ENCODE measurements around the gene LTBR. TPM values are rescaled to one million over a fixed set of nuclear protein-coding genes. Genes with fewer than 3 reads are reported as not detected.
"Not testable (repeated sequence)": the region's sequence is repeated elsewhere in the genome, so short reads cannot be mapped to it uniquely, and the experiment has no call there.

The LTBR gene
- total RNA-seq, 3 donors from 2014 or later (not counting 1 experiment from before 2014, with no cell fraction given) = 3.7 to 5.8 (median 4.4) TPM

GRCh38 chr12:6426882-6427671 lies 43.1 kb downstream of the LTBR start:
- peaks cover 40% of the 10 kb centered on the region for H3K4me1 ChIP-seq (ENCODE audit: control insufficient read depth, insufficient read depth, low read length)
- Mint-ChIP-seq H3K4me1 (peaks cover 14 to 40% of the 10 kb centered on the region in 2 donors), H3K27ac (peak overlapping the region; percentile 70 to 90)

GRCh38 chr12:6427796-6428195 lies 43.8 kb downstream of the LTBR start:
- H3K4me3 Mint-ChIP-seq; ATAC-seq; H3K36me3 ChIP-seq (ENCODE audit: control insufficient read depth, insufficient read depth, low read length); H3K9me3 Mint-ChIP-seq; H3K9me3 ChIP-seq (ENCODE audit: control insufficient read depth, insufficient read depth, low read length); H3K27me3 Mint-ChIP-seq (ENCODE audit: low read depth in 2 of 2); H3K4me3 ChIP-seq (ENCODE audit: low read length); intact Hi-C loops (cut with micrococcal nuclease); H3K27ac Mint-ChIP-seq; DNase-seq; H3K36me3 Mint-ChIP-seq; H3K27me3 ChIP-seq (ENCODE audit: control insufficient read depth, insufficient read depth, low read length): not testable (repeated sequence)
- Histone ChIP-seq H3K27ac (ENCODE audit: low read length) (peak overlapping the region; percentile 76), H3K4me1 (ENCODE audit: control insufficient read depth, insufficient read depth, low read length) (peaks cover 40% of the 10 kb centered on the region)
- H3K4me1 Mint-ChIP-seq = peaks cover 14 to 43% of the 10 kb centered on the region in 2 donors
- 86% methylated on average over 10 of the region's 10 CpGs for WGBS (ENCODE audit: insufficient coverage)

More at GRCh38 chr12:6426882-6427671, 43.1 kb downstream of the LTBR start:
- DNase-seq (peak; percentile 51 to 92), ATAC-seq (peak; percentile 51 to 72 (median 59))
- Histone ChIP-seq H3K9me3 (ENCODE audit: control insufficient read depth, insufficient read depth, low read length) (no peaks in the 10 kb centered on the region), H3K4me3 (ENCODE audit: low read length) (no peak overlapping the region), H3K27me3 (ENCODE audit: control insufficient read depth, insufficient read depth, low read length) (no peaks in the 10 kb centered on the region), H3K27ac (ENCODE audit: low read length) (peak overlapping the region; percentile 76), H3K36me3 (ENCODE audit: control insufficient read depth, insufficient read depth, low read length) (no peaks in the 10 kb centered on the region)
- TF ChIP-seq CTCF (IDR thresholded peaks at IDR 0.05) = no peak
- WGBS (ENCODE audit: insufficient coverage) = 31% methylated on average over 12 of the region's 14 CpGs
- Mint-ChIP-seq H3K9me3 (no peaks in the 10 kb centered on the region), H3K36me3 (no peaks in the 10 kb centered on the region), H3K27me3 (ENCODE audit: low read depth in 2 of 2) (no peaks in the 10 kb centered on the region), H3K4me3 (peak overlapping the region; percentile 13)
- intact Hi-C loops (cut with micrococcal nuclease) = no loop called here

- no peaks in the 10 kb centered on the region for H3K36me3 ChIP-seq (ENCODE audit: control insufficient read depth, insufficient read depth, low read length)
- Mint-ChIP-seq H3K27ac (no peak overlapping the region), H3K27me3 (ENCODE audit: low read depth in 2 of 2) (no peaks in the 10 kb centered on the region), H3K4me3 (no peak overlapping the region), H3K36me3 (no peaks in the 10 kb centered on the region), H3K9me3 (no peaks in the 10 kb centered on the region), H3K4me1 (peaks cover 14 to 45% of the 10 kb centered on the region in 2 donors)
- no peaks in the 10 kb centered on the region for H3K27me3 ChIP-seq (ENCODE audit: control insufficient read depth, insufficient read depth, low read length)
- TF ChIP-seq CTCF (IDR thresholded peaks at IDR 0.05) = no peak
- no peaks in the 10 kb centered on the region for H3K9me3 ChIP-seq (ENCODE audit: control insufficient read depth, insufficient read depth, low read length)
- no peak overlapping the region for H3K27ac ChIP-seq (ENCODE audit: low read length)
- intact Hi-C loops (cut with micrococcal nuclease) = no loop called here
- DNase-seq (no peak), ATAC-seq (no peak)
- peaks cover 40% of the 10 kb centered on the region for H3K4me1 ChIP-seq (ENCODE audit: control insufficient read depth, insufficient read depth, low read length)
- 75% methylated on average over 3 of the region's 3 CpGs for WGBS (ENCODE audit: insufficient coverage)
- H3K4me3 ChIP-seq (ENCODE audit: low read length) = no peak overlapping the region
Measured at GRCh38 chr12:6428326-6428725, 44.4 kb downstream of the LTBR start.

GRCh38 chr12:6430124-6430989 lies 46.4 kb downstream of the LTBR start:
- TF ChIP-seq CTCF (IDR thresholded peaks at IDR 0.05) = no peak
- WGBS (ENCODE audit: insufficient coverage) = 32% methylated on average over 16 of the region's 19 CpGs
- Mint-ChIP-seq H3K27ac (peak overlapping the region in 1 of 2 donors; percentile 76), H3K27me3 (ENCODE audit: low read depth in 2 of 2) (no peaks in the 10 kb centered on the region), H3K4me1 (peaks cover 14 to 38% of the 10 kb centered on the region in 2 donors), H3K36me3 (no peaks in the 10 kb centered on the region), H3K4me3 (peak overlapping the region; percentile 56), H3K9me3 (no peaks in the 10 kb centered on the region)
- Histone ChIP-seq H3K4me1 (ENCODE audit: control insufficient read depth, insufficient read depth, low read length) (peaks cover 32% of the 10 kb centered on the region), H3K9me3 (ENCODE audit: control insufficient read depth, insufficient read depth, low read length) (no peaks in the 10 kb centered on the region), H3K36me3 (ENCODE audit: control insufficient read depth, insufficient read depth, low read length) (no peaks in the 10 kb centered on the region), H3K27me3 (ENCODE audit: control insufficient read depth, insufficient read depth, low read length) (no peaks in the 10 kb centered on the region), H3K4me3 (ENCODE audit: low read length) (no peak overlapping the region), H3K27ac (ENCODE audit: low read length) (no peak overlapping the region)
- peak; percentile 32 to 41 for DNase-seq
- intact Hi-C loops (cut with micrococcal nuclease) = no loop called here
- peak; percentile 46 to 58 (median 56) for ATAC-seq
